22Rv1 (cell line): ENCODE measurements around the gene LYPD3.
A peak's percentile ranks its signal among the peaks of the same experiment; 100 is the strongest.

ENCODE experiments used
- H3K27ac ChIP-seq: fragments of 450-650 bp; 2 replicates; pipeline ENCODE4 v1.5.1; 2017
- CTCF ChIP-seq: fragments of 450-650 bp; IDR thresholded peaks from 2 replicates; pipeline ENCODE4 v1.5.1; 2017; ENCODE audit warnings: mild to moderate bottlenecking
- ZFX ChIP-seq: fragments of 450-650 bp; IDR thresholded peaks from 2 replicates; pipeline ENCODE4 v1.6.1; 2017; ENCODE audit warnings: antibody characterized with exemption, borderline replicate concordance

LYPD3 gene

DNA sequence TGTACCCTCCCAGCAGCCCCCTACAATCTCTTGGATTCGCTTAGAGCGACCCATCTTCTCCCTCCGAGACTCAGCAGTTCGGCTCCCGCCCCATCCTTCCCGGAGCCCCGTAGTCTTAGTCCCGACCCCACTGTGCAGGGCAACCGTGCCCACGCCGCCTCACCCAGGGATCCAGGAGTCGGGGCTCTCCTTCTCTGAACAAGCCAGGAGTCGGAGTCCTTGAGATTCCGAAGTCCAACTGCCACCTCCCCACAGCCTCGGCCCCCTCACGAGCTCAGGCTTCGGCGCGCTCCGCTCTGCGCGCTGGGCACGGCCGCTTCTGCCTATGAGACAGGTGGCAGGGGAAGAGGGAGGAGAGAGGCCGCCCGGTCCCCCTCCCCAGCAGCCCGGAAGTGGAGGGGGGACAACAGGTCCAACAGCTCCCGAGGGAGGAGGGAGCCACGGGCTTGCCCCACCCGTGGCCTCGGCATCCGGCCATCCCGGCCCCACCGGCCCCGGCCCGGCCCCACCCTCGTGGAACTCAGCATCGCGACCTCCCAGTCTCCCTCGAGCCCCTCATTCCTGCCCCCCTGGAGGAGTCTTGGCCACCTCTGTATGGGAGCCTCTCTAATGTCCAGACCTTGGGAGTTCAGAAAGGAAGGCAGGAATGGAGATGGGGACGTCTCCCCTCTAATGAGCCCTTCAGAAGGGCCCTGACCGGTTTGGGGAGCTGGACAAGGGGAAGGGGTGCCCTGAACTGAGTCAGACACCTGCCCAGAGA, 39.2 kb upstream of the LYPD3 start, which contains the start of gene PHLDB3:
Gene PHLDB3, minus strand, starts transcription at position 321 of the 760 bp plus-strand sequence. CDS start 628 bp downstream, outside the sequence.
- peak; percentile 33; the same call in 1 of the 2 replicates for TF ChIP-seq CTCF
- TF ChIP-seq ZFX, result no peak
- H3K27ac ChIP-seq, result peak within 1 kb of the TSS; percentile 68

- peak overlapping the region; percentile 68 for H3K27ac ChIP-seq
Measured at GRCh38 chr19:43503501-43504425, 38.4 kb upstream of the LYPD3 start.

GRCh38 chr19:43502419-43502976, 37.1 kb upstream of the LYPD3 start:
- TF ChIP-seq CTCF, result no peak
- TF ChIP-seq ZFX, result no peak
- H3K27ac ChIP-seq, result no peak overlapping the region

More at GRCh38 chr19:43503501-43504425, 38.4 kb upstream of the LYPD3 start:
- TF ChIP-seq CTCF, result peak; percentile 64
- TF ChIP-seq ZFX, result no peak

DNA sequence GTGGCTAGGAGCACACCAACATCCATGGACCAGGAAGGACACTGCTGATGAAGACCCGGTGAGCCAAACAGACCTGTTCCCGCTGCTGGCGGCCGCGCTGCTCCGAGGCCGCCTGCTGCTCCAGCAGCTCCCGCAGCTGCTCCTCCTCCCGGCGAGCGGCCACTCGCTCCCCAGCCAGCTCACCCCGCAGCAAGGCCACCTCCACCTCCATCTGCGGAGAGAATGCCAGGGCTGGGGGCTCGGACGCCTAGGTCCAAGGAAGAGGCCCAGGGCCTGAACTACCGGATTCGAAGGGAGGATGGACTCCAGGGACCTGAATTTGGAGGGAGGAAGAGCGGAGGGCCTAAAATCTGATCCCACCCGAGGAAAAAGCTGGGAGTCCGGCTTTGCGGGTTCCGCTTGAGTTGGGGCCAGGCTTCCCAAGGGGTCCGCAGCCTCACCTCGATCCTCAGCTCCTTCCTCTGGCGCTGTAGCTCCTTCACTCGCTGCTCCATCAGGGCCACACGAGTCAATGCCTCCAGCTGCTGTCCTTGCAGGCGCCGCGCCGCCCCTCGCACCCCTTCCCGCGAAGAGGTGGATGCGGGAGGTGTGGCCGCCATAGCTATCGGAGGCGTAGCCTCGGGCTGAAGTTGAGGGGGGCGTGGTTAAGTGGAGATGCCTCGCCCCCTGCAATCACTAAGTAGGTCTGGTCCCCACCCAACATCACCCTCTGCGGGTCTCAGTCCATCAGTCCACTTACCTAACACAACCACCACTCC, 36.4 kb upstream of the LYPD3 start:
- TF ChIP-seq ZFX (no peak), CTCF (no peak)
- H3K27ac ChIP-seq, result no peak overlapping the region

DNA sequence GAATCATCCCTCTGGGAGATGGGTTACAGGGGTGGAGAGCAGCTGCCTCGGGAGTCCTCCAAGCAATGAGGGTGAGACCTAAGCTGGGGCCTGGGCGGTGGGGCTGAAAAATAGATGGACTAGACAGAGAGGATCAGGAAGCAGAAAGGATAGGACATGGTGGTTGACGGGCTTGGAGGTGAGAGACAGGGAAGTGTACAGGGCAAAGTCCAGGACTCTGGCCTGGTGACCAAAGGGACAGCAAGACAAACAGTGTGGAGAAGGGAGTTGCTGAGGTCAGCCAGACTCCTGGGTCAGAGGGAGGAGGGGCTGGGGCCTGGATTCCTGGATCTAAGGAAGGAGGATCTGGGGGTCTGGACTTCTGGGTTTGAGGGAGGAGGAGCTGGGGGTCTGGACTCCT, 33.6 kb upstream of the LYPD3 start:
- no peak for TF ChIP-seq ZFX
- TF ChIP-seq CTCF, result no peak
- no peak overlapping the region for H3K27ac ChIP-seq

DNA sequence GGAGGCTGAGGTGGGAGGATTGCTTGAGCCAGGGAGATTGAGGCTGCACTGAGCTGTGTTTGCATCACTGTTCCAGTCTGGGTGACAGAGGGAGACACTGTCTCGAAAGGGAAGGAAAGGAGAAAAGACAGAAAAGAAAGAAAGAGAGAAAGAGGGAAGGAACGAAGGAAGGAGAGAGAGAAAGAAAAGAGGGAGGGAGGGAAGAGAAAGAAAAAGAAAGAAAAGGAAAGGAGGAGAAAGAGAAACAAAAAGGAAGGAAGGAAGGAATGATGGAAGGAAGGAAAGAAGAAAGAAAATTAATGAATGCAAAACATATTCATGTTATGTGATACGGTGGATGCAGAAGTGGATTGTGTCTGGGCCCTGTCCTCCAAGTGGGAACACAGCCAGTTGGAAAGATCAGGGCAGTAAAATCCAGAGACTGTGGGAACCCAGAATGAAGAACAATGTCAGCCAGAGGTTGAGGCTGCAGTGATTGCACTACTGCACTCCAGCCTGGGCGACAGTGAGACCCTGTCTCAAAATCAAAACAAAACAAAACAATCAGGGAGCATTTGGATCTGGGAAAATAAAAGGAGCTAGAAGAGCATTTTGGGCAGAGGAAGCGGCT, 32.9 kb upstream of the LYPD3 start:
- no peak overlapping the region for H3K27ac ChIP-seq
- TF ChIP-seq ZFX (no peak), CTCF (no peak)
